Mesenteric fat pad (tissue), 1 donor: ENCODE measurements around the gene NTNG1. TPM values are rescaled to one million over a fixed set of nuclear protein-coding genes. Genes with fewer than 3 reads are reported as not detected.
"Not testable (repeated sequence)": the region's sequence is repeated elsewhere in the genome, so short reads cannot be mapped to it uniquely, and the experiment has no call there.

Experiments used
- DNase-seq: peaks from one replicate; pipeline ENCODE4 v3.0.0-alpha.2; 2020; ENCODE audit warnings: low spot score
- long read RNA-seq: library from polyadenylated mRNA; unstranded; transcript quantifications from one replicate; pipeline ENCODE4 v2.0.0, GENCODE V29; 2020
- total RNA-seq: library from RNA; stranded (reverse); fragmentation: NEBNext Ultra II Directional; extraction: Animal tissue kit (Norgen Biotek cat#: 25700); gene quantifications from one replicate; pipeline ENCODE4 v1.2.1, GENCODE V29; 2021
- donor health status: DM: yes; HTN: yes; CAD: no.

The NTNG1 gene
- total RNA-seq, result not detected
- long read RNA-seq, partial matches to known transcripts, result 0 of 1 reads
- long read RNA-seq, other reads (novel, unspliced or antisense), result 1 of 1 reads

DNA sequence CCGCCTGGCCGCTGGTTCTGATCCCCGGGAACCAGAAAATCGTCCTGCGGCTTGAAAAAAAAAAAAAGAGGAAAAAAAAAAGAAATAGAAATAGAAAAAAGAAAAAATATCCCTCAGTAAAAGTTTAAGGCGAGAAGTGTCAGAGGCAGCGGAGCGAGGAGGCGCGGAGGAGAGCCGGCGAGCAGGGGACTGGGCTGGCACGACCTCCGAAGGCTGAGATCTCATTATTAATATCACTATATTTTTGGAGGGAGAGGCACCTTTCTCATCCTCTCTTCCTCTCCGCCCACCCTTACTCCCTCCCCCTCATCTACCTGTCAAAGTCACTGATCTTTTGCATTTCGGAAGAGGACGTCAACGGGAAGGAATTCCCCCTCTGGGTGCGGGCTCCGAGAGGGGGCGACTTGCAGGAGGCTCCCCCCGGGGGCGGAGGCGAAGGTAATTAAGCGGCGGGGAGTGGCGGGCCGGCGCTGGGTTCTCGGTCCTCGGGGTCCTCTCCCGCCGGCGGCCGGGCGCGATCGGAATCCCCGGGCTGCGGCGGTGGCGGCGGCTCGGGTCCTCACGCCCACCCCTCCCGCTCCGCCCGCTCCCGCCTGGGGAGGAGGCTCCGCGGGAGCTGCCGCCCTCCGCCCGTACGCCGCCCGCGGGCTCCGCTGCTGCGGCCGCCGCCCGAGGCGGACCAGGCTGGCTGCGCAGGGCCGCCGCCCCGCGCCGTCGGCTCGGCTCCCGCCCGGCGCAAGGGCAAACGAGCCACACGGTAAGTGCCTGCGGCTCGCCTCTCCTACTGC is at the start of gene NTNG1:
NTNG1 (plus strand) TSS at position 337 of the 788 bp plus-strand sequence.
- no peak for DNase-seq

DNA sequence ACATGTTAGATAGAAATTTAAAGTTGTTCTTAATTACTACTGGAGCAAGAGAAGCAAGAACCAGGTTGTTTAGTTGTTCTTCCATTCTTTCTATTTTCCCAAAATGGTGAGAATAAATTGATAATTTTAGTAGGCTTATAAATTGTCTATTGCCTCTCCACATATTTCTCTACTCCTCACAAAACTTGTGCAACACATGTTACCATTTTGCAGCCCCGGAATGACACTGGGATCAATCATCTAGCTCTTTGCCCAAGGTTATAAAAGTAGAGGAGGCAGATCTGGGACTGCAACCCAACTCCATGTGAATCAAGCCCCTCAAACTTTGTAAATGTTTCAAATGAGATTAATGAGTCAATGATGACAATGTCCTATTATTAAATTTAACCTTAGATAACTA is 49.4 kb upstream of the NTNG1 start:
- no peak for DNase-seq

- not testable (repeated sequence) for DNase-seq
Measured at GRCh38 chr1:107093395-107093794, 47.4 kb upstream of the NTNG1 start.

DNA sequence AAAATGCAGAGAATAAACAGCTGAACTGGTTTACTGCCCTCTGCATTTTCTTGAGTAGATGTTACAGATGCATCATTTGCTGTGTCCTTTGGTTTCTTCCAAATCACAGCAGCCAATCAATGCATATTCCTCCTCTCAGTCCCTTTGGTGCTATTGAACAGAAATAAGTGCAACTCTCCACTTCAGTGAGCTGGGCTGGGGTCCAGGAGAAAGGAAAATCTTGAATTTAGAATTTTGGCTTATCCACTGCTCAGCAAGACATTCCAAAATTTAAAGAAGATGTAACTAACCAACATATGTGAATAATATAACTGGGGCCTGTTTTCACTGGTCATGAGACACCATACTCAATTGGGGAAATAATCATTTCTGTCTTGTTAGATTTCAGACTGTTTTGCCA is 45.2 kb upstream of the NTNG1 start:
- DNase-seq, result no peak

DNA sequence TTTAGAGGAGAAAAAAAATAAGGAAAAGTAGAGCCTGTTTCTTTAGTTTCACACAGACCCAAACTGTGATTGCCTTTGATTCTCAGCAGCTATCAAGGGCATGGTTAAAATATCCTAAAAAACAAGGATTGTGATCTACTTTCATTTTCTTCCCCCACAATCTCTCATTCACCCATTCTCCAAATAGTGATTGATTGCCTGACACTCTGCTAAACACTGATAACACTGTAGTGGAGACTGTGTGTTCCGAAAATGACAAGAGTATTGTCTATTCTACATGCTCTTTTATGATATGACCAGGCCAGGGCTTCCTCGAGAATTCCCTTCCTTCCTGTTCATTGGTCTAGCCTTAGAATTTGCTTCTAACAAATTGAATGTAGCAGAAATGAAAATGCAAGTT is 44.1 kb upstream of the NTNG1 start:
- DNase-seq, result no peak

GRCh38 chr1:107098961-107099360 is 41.9 kb upstream of the NTNG1 start:
- DNase-seq, result no peak

DNA sequence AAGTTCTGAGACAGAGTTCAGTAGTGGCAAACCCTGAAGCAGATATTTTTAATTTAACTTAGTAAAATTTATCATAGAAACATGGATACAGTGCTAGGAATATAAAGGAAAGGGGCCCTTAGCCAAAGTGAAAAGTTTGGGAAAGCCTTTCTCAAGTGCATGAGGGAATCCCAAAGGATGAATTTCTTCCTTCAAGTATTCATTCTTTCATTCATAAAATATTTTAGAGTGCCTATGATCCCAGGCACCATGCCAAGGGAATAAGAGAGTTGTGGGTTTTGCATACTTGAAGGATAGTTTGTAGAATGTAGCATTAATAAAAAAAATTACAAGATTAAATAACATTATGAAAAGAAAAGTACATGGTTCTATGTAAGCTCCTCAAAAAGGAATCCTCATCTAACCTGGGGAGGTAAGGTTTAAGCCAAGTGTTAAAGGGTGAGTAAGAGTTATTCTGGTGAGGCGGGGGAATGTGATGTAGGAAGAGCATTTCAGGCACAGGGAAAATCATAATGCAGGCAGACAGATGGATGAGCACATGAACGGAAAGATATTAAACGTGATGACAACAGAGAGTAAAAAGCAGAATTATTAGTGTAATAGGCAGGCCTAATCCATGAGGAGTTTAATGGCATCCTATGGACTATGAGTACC is 40.4 kb upstream of the NTNG1 start:
- DNase-seq, result no peak

DNA sequence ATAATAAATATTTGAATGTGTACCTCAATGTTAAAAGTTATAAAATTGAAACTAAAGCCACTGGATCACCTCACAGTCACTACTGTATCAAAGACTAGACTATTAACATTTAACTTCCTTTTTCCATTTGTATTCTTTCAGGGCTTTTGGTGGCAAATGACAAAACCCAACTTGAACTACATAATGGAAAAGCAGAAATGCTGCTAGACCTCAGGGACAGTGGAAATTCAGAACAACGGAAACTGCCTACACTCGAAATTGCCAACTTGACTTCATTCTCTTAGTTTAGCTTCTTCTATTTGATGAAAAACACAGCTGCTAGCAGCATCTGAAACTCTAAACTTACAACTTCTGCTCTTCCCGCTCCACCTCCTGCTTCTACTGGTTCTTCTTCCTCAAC is 34.9 kb upstream of the NTNG1 start:
- no peak for DNase-seq

DNA sequence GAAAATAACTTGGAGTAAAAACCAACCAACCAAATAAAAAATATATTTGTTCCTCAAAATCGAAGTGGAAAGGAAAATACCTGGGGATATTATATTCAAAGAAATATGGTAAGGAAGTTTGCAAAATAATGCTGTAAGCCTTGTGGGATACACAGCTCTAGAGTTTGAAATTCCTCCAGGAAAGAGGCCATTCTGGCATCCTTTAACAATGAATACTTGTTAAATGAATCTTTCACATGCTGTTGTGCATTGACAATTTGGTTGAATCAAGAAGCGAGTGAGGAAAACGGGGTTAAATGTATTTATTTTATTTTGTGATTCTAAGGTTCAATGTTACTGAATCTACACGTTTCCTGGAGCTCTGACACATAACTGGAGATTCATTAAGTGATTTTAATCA is 30.5 kb upstream of the NTNG1 start:
- DNase-seq, result no peak

- no peak for DNase-seq
Measured at GRCh38 chr1:107116306-107116790, 24.5 kb upstream of the NTNG1 start.

- DNase-seq, result no peak
Measured at GRCh38 chr1:107122225-107122624, 18.6 kb upstream of the NTNG1 start.

DNA sequence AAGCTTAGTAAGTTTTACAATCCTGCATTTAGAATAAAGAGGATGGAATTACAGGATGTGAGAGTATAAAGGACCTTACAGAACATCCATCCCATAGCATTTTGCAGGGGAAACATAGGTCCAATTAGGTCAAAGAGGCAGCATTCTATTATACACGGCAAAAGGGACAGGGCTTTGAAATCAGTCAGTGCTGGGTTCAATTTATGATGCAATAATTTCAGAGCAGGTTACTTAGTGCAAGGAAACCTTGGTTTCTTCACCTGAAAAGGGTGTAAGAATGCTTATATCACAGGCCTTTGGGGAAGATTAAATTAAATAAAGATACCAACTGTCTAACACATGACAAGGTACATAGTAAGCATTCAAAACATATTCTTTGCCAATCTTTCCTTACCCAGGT is 17.1 kb upstream of the NTNG1 start:
- no peak for DNase-seq

DNA sequence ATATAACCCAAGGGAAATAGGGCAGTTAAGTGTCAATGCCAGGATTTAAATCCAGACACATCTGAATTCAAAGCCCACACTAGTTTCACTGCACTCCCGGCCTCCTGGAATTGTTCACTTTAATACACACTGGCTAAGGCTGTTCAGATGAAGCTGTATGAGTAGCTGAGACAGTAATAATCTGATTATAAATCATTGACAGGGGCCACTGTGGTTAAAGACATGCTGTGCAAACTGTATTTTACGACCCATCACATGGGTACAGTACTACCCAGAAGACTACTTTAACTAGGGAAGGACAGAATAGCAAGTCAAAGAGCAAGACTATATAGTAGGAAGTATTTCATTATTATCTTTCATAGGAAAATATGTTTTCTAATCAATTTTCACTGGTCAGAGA is 16.1 kb upstream of the NTNG1 start:
- DNase-seq, result no peak

DNA sequence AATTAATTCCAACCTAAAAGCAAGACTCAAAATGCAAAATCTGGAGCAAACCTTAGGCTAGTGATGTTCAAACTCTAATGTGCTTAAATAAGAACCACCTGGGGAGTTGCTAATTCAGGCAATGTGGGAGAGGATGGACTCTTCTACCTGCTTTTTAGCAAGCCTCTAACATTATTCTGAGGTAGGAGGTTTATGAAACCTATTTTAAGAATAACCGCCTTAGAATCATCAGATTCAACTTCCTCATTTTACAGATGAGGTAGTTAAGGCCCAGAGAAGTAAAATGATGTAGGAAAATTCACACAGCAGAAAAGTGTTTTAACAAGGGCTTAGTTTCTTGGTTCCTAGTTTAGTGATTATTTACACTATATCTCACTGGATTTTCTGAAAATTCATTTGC is 8.6 kb upstream of the NTNG1 start:
- DNase-seq, result no peak

DNA sequence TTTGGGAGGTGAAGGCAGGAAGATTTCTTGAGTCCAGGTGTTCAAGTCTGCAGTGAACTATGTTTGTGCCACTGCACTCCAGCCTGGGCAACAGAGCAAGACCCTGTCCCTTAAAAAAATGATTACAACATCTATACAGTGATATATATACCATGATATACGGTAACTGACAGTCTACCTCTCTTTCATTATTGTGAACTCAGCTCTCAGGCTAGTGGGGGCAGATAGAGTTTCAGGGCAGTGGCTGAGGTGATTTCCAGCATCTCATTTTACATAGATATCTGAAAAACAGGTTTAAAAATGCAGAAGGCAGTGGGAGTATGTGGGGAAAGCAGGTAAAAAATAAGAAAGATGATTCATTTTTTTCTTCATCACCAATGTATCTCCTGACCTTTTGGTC is 8.1 kb upstream of the NTNG1 start:
- DNase-seq, result no peak

GRCh38 chr1:107135463-107135862 is 5.4 kb upstream of the NTNG1 start:
- DNase-seq, result no peak

- no peak for DNase-seq
Measured at GRCh38 chr1:107138166-107138565, 2.7 kb upstream of the NTNG1 start.

GRCh38 chr1:107138767-107139445 is 1.9 kb upstream of the NTNG1 start:
- DNase-seq, result no peak

DNA sequence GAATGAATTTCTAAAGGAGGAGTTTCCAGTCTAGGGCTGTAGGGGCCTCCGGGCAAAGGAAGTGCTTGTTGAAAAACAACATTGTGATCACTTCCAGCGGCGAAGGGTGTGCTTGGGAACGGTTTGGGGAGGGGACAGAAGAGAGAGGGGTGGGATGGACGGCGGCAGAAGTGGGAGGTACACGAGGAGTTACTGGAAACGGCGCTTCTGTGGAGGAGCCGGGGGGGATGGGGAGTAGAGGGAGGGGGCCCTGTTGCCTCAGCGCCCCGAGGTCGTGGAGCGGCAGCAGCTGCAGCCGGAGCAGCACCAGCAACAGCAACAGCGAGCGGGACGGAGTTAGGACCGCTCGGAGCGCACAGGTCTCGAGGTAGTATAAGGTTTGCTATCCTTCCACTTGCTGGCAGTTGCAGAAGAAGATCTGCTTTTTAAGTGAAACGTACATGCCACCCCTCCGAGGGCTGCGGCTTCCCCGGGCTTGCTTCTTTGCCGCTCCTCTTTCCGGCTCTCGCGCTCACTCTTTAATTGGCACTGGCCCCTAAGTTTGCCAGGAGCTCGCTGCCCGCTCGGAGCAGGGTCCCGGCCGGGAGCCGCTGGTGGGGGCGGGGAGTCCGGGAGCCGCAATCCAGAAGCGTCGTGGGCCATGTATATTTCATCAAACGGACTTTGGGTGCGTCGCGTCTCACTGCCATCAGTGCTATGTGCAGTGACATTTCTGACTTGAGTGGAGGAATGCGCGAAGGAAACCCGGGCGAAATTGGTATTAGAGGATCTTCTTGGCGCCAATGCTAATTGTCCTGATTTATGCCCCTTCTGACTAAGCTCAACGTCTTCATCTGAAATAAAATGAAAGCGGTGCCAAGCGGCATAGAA is 771 bp upstream of the NTNG1 start:
- no peak for DNase-seq

- no peak for DNase-seq
Measured at GRCh38 chr1:107141491-107142126, 770 bp downstream of the NTNG1 start.

GRCh38 chr1:107142140-107142542 is 1.3 kb downstream of the NTNG1 start:
- DNase-seq, result no peak
